GM21737 (cell line): ENCODE data around the gene MS4A1.
"Not testable (repeated sequence)": the region's sequence is repeated elsewhere in the genome, so short reads cannot be mapped to it uniquely, and the experiment has no call there.

ENCODE experiments used
- ATAC-seq: cut with Tn5 transposase; IDR thresholded peaks from one replicate; pipeline ENCODE4 v1.9.1; 2021; ENCODE audit warnings: mild to moderate bottlenecking, moderate library complexity; ENCODE audit not compliant: unreplicated experiment

Gene MS4A1

GRCh38 chr11:60455531-60456042, at the start of gene MS4A1:
TSS of gene MS4A1 (plus strand) at chr11:60455847. CDS start at chr11:60462375, 6,528 bp downstream.
- peak; percentile 83 for ATAC-seq

GRCh38 chr11:60420015-60420414, 35.6 kb upstream of the MS4A1 start:
- no peak for ATAC-seq

GRCh38 chr11:60422609-60423008, 33.0 kb upstream of the MS4A1 start:
- no peak for ATAC-seq

GRCh38 chr11:60428517-60428916, 27.1 kb upstream of the MS4A1 start:
- no peak for ATAC-seq

- no peak for ATAC-seq
Measured at GRCh38 chr11:60429272-60429671, 26.4 kb upstream of the MS4A1 start, which contains the start of gene MS4A5. TSS of gene MS4A5 (plus strand) at chr11:60429572. CDS start at chr11:60429675, 103 bp downstream.

- no peak for ATAC-seq
Measured at GRCh38 chr11:60431251-60431650, 24.4 kb upstream of the MS4A1 start.

- no peak for ATAC-seq
Measured at GRCh38 chr11:60433401-60433800, 22.2 kb upstream of the MS4A1 start.

- no peak for ATAC-seq
Measured at GRCh38 chr11:60447070-60447469, 8.6 kb upstream of the MS4A1 start.

GRCh38 chr11:60447846-60448245, 7.8 kb upstream of the MS4A1 start:
- no peak for ATAC-seq

GRCh38 chr11:60451185-60451584, 4.5 kb upstream of the MS4A1 start:
- ATAC-seq, result not testable (repeated sequence)

GRCh38 chr11:60454212-60454611, 1.4 kb upstream of the MS4A1 start:
- ATAC-seq, result no peak

- ATAC-seq, result no peak
Measured at GRCh38 chr11:60457576-60457975, 1.9 kb downstream of the MS4A1 start.

- no peak for ATAC-seq
Measured at GRCh38 chr11:60459345-60459744, 3.7 kb downstream of the MS4A1 start.

- ATAC-seq, result no peak
Measured at GRCh38 chr11:60468829-60469228, 13.2 kb downstream of the MS4A1 start.

- no peak for ATAC-seq
Measured at GRCh38 chr11:60469723-60470122, 14.1 kb downstream of the MS4A1 start.

- peak; percentile 70 for ATAC-seq
Measured at GRCh38 chr11:60477035-60477445, 21.4 kb downstream of the MS4A1 start.

GRCh38 chr11:60482361-60482760, 26.7 kb downstream of the MS4A1 start:
- no peak for ATAC-seq

- peak; percentile 94 for ATAC-seq
Measured at GRCh38 chr11:60485987-60486386, 30.3 kb downstream of the MS4A1 start.

- ATAC-seq, result no peak
Measured at GRCh38 chr11:60492488-60493009, 36.9 kb downstream of the MS4A1 start, which contains the start of gene MS4A12. TSS of gene MS4A12 (plus strand) at chr11:60492778. CDS start at chr11:60497319, 4,541 bp downstream.

GRCh38 chr11:60493454-60493853, 37.8 kb downstream of the MS4A1 start:
- no peak for ATAC-seq

- ATAC-seq, result no peak
Measured at GRCh38 chr11:60498399-60498798, 42.8 kb downstream of the MS4A1 start.

GRCh38 chr11:60498853-60499252, 43.2 kb downstream of the MS4A1 start:
- ATAC-seq, result peak; percentile 84
